ENCODE data around the gene PLSCR5.

PLSCR5 gene

GRCh38 chr3:146636881-146637280 lies 31.7 kb upstream of the PLSCR5 start:
- H3K36me3 ChIP-seq (ENCODE audit: insufficient read depth, low read length), result no peaks in the 10 kb centered on the region
- H3K27ac ChIP-seq, result no peak overlapping the region
- no peaks in the 10 kb centered on the region for H3K9me3 ChIP-seq (ENCODE audit: low read depth, low read length)
- no peak overlapping the region for H3K9ac ChIP-seq (ENCODE audit: insufficient read length)
- H3K4me3 ChIP-seq, result no peak overlapping the region
- DNase-seq (ENCODE audit: low read depth, low spot score), result no peak
- no peak for TF ChIP-seq POLR2AphosphoS5 (IDR thresholded peaks at IDR 0.05; ENCODE audit: borderline replicate concordance, low read depth, low read length)
- no peak for TF ChIP-seq EZH2 (IDR thresholded peaks at IDR 0.05)
- no peak for TF ChIP-seq FOXP2 (optimal IDR thresholded peaks at IDR 0.05; ENCODE audit: control extremely low read depth, extremely low read length, insufficient read depth)

DNA sequence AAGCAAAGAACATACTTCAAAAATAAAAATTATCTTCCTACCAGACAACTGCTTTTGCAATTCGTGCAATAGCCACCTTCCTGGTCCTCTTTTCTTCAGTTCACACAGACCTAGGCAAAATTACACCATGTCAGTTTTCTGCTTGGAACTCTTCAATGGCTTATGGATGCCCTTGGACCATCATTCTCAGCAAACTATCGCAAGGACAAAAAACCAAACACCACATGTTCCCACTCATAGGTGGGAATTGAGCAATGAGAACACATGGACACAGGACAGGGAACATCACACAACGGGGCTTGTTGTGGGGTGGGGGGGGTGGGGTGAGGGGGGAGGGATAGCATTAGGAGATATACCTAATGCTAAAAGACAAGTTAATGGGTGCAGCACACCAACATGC lies 29.2 kb upstream of the PLSCR5 start:
- DNase-seq (ENCODE audit: low read depth, low spot score), result no peak
- TF ChIP-seq EZH2 (IDR thresholded peaks at IDR 0.05) (no peak), FOXP2 (optimal IDR thresholded peaks at IDR 0.05; ENCODE audit: control extremely low read depth, extremely low read length, insufficient read depth) (no peak), POLR2AphosphoS5 (IDR thresholded peaks at IDR 0.05; ENCODE audit: borderline replicate concordance, low read depth, low read length) (no peak)
- Histone ChIP-seq H3K4me3 (no peak overlapping the region), H3K36me3 (ENCODE audit: insufficient read depth, low read length) (no peaks in the 10 kb centered on the region), H3K27ac (no peak overlapping the region), H3K9ac (ENCODE audit: insufficient read length) (no peak overlapping the region), H3K9me3 (ENCODE audit: low read depth, low read length) (no peaks in the 10 kb centered on the region)

DNA sequence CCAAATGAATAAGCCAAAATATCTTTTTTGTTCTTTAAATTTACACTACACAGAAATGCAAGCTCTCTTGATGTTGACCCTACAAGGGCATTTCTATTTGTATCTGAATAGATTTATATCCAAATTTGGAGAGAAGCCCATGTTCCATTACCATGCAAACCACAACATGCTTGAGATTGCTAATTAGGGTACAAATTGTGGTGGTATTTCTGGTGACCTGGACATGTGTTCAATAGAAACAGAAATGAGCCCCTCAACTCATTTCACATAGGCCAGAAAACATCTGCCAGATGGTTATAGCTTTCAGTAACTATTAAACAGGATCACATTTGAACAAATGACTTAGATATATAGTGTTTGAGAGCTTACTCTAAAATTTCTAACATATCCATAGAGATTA lies 23.5 kb upstream of the PLSCR5 start:
- Histone ChIP-seq H3K27ac (no peak overlapping the region), H3K9me3 (ENCODE audit: low read depth, low read length) (no peaks in the 10 kb centered on the region), H3K4me3 (no peak overlapping the region), H3K9ac (ENCODE audit: insufficient read length) (no peak overlapping the region), H3K36me3 (ENCODE audit: insufficient read depth, low read length) (no peaks in the 10 kb centered on the region)
- no peak for TF ChIP-seq FOXP2 (optimal IDR thresholded peaks at IDR 0.05; ENCODE audit: control extremely low read depth, extremely low read length, insufficient read depth)
- TF ChIP-seq EZH2 (IDR thresholded peaks at IDR 0.05), result no peak
- TF ChIP-seq POLR2AphosphoS5 (IDR thresholded peaks at IDR 0.05; ENCODE audit: borderline replicate concordance, low read depth, low read length), result no peak
- DNase-seq (ENCODE audit: low read depth, low spot score), result no peak

GRCh38 chr3:146626403-146627122 lies 21.4 kb upstream of the PLSCR5 start:
- H3K4me3 ChIP-seq, result no peak overlapping the region
- no peaks in the 10 kb centered on the region for H3K9me3 ChIP-seq (ENCODE audit: low read depth, low read length)
- no peak overlapping the region for H3K9ac ChIP-seq (ENCODE audit: insufficient read length)
- no peak for DNase-seq (ENCODE audit: low read depth, low spot score)
- H3K36me3 ChIP-seq (ENCODE audit: insufficient read depth, low read length), result no peaks in the 10 kb centered on the region
- no peak overlapping the region for H3K27ac ChIP-seq
- TF ChIP-seq FOXP2 (optimal IDR thresholded peaks at IDR 0.05; ENCODE audit: control extremely low read depth, extremely low read length, insufficient read depth) (no peak), POLR2AphosphoS5 (IDR thresholded peaks at IDR 0.05; ENCODE audit: borderline replicate concordance, low read depth, low read length) (no peak), EZH2 (IDR thresholded peaks at IDR 0.05) (no peak)

GRCh38 chr3:146625186-146625775 lies 20.1 kb upstream of the PLSCR5 start:
- no peak for DNase-seq (ENCODE audit: low read depth, low spot score)
- no peak for TF ChIP-seq POLR2AphosphoS5 (IDR thresholded peaks at IDR 0.05; ENCODE audit: borderline replicate concordance, low read depth, low read length)
- TF ChIP-seq FOXP2 (optimal IDR thresholded peaks at IDR 0.05; ENCODE audit: control extremely low read depth, extremely low read length, insufficient read depth), result no peak
- TF ChIP-seq EZH2 (IDR thresholded peaks at IDR 0.05), result no peak
- Histone ChIP-seq H3K9me3 (ENCODE audit: low read depth, low read length) (no peaks in the 10 kb centered on the region), H3K27ac (no peak overlapping the region), H3K36me3 (ENCODE audit: insufficient read depth, low read length) (no peaks in the 10 kb centered on the region), H3K4me3 (no peak overlapping the region), H3K9ac (ENCODE audit: insufficient read length) (no peak overlapping the region)

DNA sequence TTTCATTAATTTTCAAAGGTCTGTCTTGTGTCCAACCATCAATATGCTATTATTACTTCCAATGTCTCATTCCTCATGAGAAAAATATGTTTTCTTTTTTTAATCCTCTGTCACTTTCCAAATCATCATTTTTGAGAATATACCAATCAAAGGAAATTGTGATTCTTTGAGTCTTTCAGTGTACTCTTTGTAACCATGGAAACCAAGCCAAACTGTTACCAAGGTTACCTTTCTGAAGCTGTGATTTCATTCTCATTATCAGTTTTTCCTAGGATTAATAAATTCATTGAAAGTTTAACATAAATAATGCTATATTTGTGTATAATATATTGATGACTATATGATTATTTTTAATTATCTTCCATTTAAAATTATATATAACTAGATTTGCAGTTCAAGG lies 16.6 kb upstream of the PLSCR5 start:
- no peak for TF ChIP-seq EZH2 (IDR thresholded peaks at IDR 0.05)
- TF ChIP-seq FOXP2 (optimal IDR thresholded peaks at IDR 0.05; ENCODE audit: control extremely low read depth, extremely low read length, insufficient read depth), result no peak
- H3K27ac ChIP-seq, result no peak overlapping the region
- H3K9me3 ChIP-seq (ENCODE audit: low read depth, low read length), result no peaks in the 10 kb centered on the region
- no peak for DNase-seq (ENCODE audit: low read depth, low spot score)
- no peak overlapping the region for H3K4me3 ChIP-seq
- H3K9ac ChIP-seq (ENCODE audit: insufficient read length), result no peak overlapping the region
- H3K36me3 ChIP-seq (ENCODE audit: insufficient read depth, low read length), result no peaks in the 10 kb centered on the region

- H3K4me3 ChIP-seq, result no peak overlapping the region
These were observed 6.9 kb upstream of the PLSCR5 start for GRCh38 chr3:146612015-146612414.

GRCh38 chr3:146611096-146611495 lies 6.0 kb upstream of the PLSCR5 start:
- Histone ChIP-seq H3K9me3 (ENCODE audit: low read depth, low read length) (no peaks in the 10 kb centered on the region), H3K4me3 (no peak overlapping the region), H3K27ac (no peak overlapping the region), H3K9ac (ENCODE audit: insufficient read length) (no peak overlapping the region), H3K36me3 (ENCODE audit: insufficient read depth, low read length) (no peaks in the 10 kb centered on the region)
- no peak for DNase-seq (ENCODE audit: low read depth, low spot score)
- TF ChIP-seq EZH2 (IDR thresholded peaks at IDR 0.05) (no peak), FOXP2 (optimal IDR thresholded peaks at IDR 0.05; ENCODE audit: control extremely low read depth, extremely low read length, insufficient read depth) (no peak), POLR2AphosphoS5 (IDR thresholded peaks at IDR 0.05; ENCODE audit: borderline replicate concordance, low read depth, low read length) (no peak)

More at GRCh38 chr3:146612015-146612414, 6.9 kb upstream of the PLSCR5 start:
- Histone ChIP-seq H3K27ac (no peak overlapping the region), H3K9ac (ENCODE audit: insufficient read length) (no peak overlapping the region), H3K36me3 (ENCODE audit: insufficient read depth, low read length) (no peaks in the 10 kb centered on the region), H3K9me3 (ENCODE audit: low read depth, low read length) (no peaks in the 10 kb centered on the region)
- no peak for DNase-seq (ENCODE audit: low read depth, low spot score)
- no peak for TF ChIP-seq FOXP2 (optimal IDR thresholded peaks at IDR 0.05; ENCODE audit: control extremely low read depth, extremely low read length, insufficient read depth)

DNA sequence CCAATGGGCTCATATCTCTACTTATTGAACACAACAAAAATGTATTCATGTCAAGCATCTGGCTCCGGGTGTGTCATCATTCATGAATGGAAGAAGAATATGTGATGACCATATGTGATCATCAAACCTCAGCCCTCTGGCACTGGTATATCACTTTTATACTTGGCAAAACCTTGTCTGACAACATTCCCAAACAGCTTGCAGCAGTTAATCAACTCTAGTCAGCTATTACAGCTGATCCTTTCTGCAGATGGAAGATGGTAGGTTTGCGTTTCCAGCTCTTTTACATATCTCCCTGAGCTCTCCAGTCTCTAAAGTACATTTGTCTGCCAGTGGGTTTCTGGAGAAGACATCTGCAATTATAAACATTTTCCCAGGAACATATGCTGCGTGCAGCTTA lies 6.6 kb downstream of the PLSCR5 start:
- Histone ChIP-seq H3K4me3 (no peak overlapping the region), H3K36me3 (ENCODE audit: insufficient read depth, low read length) (no peaks in the 10 kb centered on the region), H3K9ac (ENCODE audit: insufficient read length) (no peak overlapping the region), H3K27ac (no peak overlapping the region), H3K9me3 (ENCODE audit: low read depth, low read length) (no peaks in the 10 kb centered on the region)
- TF ChIP-seq FOXP2 (optimal IDR thresholded peaks at IDR 0.05; ENCODE audit: control extremely low read depth, extremely low read length, insufficient read depth) (no peak), POLR2AphosphoS5 (IDR thresholded peaks at IDR 0.05; ENCODE audit: borderline replicate concordance, low read depth, low read length) (no peak), EZH2 (IDR thresholded peaks at IDR 0.05) (no peak)
- DNase-seq (ENCODE audit: low read depth, low spot score), result no peak

Measured in SK-N-MC (cell line).